ENCODE data around the gene GNAI2. TPM values are rescaled to one million over a fixed set of nuclear protein-coding genes. Genes with fewer than 3 reads are reported as not detected.
A peak's percentile ranks its signal among the peaks of the same experiment; 100 is the strongest.
"Not testable (repeated sequence)": the region's sequence is repeated elsewhere in the genome, so short reads cannot be mapped to it uniquely, and the experiment has no call there.

The GNAI2 gene
- polyA plus RNA-seq, 1 donor from 2014 or later: 689 TPM

DNA sequence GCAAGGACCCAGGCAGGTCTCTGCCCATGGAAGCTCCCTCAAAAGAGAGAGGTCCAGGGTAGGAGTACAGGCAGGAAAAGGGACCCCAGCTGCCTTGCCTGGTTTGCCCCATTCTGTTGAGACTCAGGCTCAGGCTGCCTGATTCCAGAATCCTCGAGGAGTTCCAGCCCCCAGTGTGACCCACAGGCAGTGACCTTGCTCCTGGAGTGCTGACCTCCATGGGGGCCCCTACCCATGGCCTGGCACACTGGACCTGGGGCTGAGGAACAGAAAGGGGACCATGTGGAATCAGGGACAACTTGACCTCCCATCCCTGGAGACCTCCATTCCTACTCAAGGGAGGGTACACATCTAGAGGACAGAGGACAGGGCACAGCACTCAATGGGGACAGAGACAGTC, 29.6 kb downstream of the GNAI2 start:
- Mint-ChIP-seq H3K27ac (peak overlapping the region in 1 of 3 donors; percentile 35), H3K9me3 (no peaks in the 10 kb centered on the region), H3K4me3 (no peak overlapping the region)

DNA sequence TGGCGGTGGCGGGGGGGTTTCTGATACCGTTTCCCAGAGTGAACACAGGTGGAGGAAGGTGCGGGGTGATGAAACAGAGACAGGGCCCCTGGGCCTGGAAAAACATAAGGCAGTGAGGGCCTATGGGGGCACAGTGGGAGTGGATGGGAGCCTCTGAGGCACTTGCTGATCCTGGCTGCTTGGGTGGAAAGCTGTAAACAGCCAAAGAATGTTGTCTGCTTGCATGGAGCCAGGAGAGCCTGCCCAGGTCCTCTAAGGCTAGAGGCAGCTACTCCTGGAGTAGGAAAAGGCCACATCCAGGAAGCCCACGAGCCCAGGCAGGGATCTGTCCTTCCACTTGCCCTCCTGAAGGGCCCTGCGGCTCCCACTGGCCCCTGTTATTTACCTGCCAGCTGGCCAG, 30.0 kb downstream of the GNAI2 start:
- Mint-ChIP-seq H3K4me3 (no peak overlapping the region), H3K36me3 (no peaks in the 10 kb centered on the region), H3K27ac (peak overlapping the region in 1 of 3 donors; percentile 35), H3K9me3 (no peaks in the 10 kb centered on the region), H3K27me3 (peaks cover 2% of the 10 kb centered on the region), H3K4me1 (no peaks in the 10 kb centered on the region)

More for the DNA sequence above, 29.6 kb downstream of the GNAI2 start:
- H3K27me3 Mint-ChIP-seq: peaks cover 2% of the 10 kb centered on the region
- no peaks in the 10 kb centered on the region for H3K36me3 Mint-ChIP-seq
- H3K4me1 Mint-ChIP-seq: no peaks in the 10 kb centered on the region

DNA sequence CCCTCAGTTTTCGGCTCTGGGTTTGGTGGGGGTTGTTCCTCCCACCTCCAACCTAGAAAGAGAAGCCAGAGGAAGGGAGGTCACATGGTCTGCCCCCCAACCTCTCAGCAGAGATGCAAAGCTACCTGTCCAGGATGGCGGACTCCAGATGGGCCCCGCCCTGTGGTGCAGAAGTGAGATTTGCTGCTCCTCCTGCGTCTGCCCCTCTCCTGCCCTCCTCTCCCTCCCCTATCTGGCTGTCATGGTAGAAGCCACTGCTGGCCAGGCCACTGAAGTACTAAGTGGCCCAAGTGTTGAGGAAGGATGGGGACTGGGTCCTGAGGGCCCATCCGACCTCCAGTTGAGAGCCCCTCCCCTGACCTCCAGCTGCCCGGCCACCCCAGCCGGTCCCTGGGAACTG, 30.8 kb downstream of the GNAI2 start:
- Mint-ChIP-seq H3K27ac (no peak overlapping the region), H3K4me3 (no peak overlapping the region), H3K4me1 (peaks cover 0 to 1% (median 0%) of the 10 kb centered on the region in 3 donors), H3K36me3 (no peaks in the 10 kb centered on the region), H3K27me3 (peaks cover 2% of the 10 kb centered on the region), H3K9me3 (no peaks in the 10 kb centered on the region)

DNA sequence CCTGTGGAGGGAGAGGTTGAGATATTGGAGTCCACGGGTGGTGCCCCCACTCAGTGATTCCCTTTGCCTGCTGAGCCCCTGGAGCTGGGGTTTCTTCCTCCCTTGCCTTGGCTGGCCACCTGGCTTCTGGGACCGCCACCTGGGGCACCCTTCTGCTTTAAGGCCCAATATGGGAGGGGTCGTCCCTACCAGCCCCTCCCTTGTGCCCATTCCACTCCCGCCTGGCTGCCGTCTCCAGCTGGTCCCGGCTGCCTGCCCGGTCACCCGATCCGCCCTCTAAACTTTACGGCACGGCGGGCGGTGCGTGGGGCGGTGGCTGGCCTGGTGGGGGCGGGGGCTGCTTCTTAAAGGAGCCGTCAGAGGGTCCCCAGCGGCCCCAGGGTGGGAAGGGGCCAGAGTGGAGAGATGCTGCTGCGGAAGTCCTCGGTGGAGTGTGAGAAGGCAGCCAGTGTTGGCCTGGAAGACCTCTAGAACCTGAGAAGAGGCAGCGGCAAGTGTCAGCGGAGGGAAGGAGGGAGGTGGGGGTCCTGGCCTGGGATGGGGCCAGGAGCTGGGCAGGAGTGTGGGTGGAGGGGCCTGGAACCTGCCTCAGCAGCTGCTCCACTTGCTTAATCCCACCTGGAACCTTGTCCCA, 31.4 kb downstream of the GNAI2 start:
- Mint-ChIP-seq H3K27ac (no peak overlapping the region), H3K36me3 (no peaks in the 10 kb centered on the region), H3K9me3 (no peaks in the 10 kb centered on the region), H3K4me1 (peaks cover 0 to 4% (median 0%) of the 10 kb centered on the region in 3 donors), H3K27me3 (peaks cover 2% of the 10 kb centered on the region), H3K4me3 (no peak overlapping the region)

DNA sequence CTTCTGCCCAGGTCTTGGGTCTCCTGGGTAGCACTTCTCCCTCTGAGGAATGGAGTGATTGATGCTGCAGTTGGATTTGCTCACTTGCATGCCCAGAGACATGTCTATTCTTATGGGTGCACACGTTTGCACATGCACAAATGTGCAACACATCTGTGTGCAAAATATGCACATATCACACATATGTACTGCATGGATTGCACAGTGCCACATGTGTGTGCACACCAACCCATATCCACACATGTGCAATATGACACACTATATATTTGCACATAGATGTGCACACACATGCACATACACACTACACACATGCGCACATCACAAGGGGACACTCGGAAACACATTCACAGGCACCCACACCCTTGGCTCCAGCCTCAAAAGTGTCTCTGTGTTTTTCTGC, 32.3 kb downstream of the GNAI2 start:
- H3K27me3 Mint-ChIP-seq: peaks cover 6% of the 10 kb centered on the region
- no peaks in the 10 kb centered on the region for H3K9me3 Mint-ChIP-seq
- H3K4me1 Mint-ChIP-seq: peaks cover 4 to 10% (median 5%) of the 10 kb centered on the region in 3 donors
- H3K36me3 Mint-ChIP-seq: no peaks in the 10 kb centered on the region
- H3K4me3 Mint-ChIP-seq: no peak overlapping the region
- no peak overlapping the region for H3K27ac Mint-ChIP-seq

DNA sequence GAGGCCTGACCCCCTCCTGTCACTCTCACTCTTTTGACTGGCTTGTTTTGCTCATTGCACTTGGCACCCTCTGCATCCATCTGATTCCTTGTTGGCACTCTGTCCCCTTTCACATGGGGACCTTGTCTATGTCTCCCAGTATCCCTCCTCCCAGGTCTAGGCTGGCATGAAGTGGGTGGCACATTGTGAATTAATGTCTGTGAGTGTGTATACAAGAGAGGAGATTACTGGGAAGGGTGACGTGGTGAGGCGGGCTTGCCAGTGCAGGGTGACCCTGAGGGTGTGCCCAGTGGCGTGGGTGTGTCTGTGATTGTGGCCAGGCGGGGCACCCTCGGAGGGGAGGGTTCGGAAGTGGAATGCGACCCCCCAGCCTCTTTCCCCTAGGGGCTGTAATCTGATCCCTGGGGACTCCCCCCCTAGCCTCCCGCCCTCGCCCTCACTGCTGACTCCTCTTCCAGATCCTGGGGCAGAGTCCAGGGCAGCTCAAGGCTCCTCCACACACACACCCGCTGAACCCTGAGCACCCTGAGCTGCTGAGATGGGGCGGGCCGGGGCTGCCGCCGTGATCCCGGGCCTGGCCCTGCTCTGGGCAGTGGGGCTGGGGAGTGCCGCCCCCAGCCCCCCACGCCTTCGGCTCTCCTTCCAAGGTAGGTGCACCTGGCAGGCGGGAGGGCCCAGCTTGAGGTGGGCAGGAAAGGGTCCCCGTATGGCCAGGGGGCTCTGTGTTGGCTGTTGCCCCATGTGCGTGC, 32.9 kb downstream of the GNAI2 start, which contains the start of gene SEMA3B:
TSS of gene SEMA3B (plus strand) at position 445 of the 749 bp plus-strand sequence. CDS start at position 539, 94 bp downstream.
- peak within 1 kb of the TSS in 2 of 3 donors; percentile 25 to 61 for H3K27ac Mint-ChIP-seq
- no peak within 1 kb of the TSS for H3K4me3 Mint-ChIP-seq
- H3K36me3 Mint-ChIP-seq: no peaks in the 10 kb centered on the region
- H3K9me3 Mint-ChIP-seq: no peaks in the 10 kb centered on the region
- peaks cover 8% of the 10 kb centered on the region for H3K27me3 Mint-ChIP-seq
- H3K4me1 Mint-ChIP-seq: peaks cover 5 to 11% (median 5%) of the 10 kb centered on the region in 3 donors

DNA sequence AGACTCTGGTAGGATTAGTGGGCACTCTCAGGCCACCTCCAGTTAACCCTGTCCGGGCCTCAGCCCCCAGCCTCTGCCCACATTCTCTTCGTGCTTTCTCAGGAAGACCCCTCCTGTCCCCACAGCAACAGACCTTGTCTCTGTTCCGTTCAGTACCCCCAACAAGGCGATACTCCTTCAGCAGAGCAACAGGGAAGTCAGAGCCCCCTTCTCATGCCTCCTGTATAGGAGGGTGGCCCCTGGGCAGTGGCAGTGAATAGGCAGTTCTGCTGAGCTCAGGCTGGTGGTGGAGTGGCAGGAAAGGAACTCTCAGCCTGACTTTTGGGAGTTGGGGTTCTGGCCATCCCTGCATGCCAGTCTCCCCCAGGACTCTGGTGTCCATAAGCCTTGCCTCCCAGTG, 33.5 kb downstream of the GNAI2 start:
- Mint-ChIP-seq H3K27me3 (peaks cover 13% of the 10 kb centered on the region), H3K4me1 (peaks cover 9 to 15% (median 11%) of the 10 kb centered on the region in 3 donors), H3K36me3 (no peaks in the 10 kb centered on the region), H3K27ac (peak overlapping the region in 2 of 3 donors; percentile 25 to 61), H3K9me3 (no peaks in the 10 kb centered on the region), H3K4me3 (no peak overlapping the region)

DNA sequence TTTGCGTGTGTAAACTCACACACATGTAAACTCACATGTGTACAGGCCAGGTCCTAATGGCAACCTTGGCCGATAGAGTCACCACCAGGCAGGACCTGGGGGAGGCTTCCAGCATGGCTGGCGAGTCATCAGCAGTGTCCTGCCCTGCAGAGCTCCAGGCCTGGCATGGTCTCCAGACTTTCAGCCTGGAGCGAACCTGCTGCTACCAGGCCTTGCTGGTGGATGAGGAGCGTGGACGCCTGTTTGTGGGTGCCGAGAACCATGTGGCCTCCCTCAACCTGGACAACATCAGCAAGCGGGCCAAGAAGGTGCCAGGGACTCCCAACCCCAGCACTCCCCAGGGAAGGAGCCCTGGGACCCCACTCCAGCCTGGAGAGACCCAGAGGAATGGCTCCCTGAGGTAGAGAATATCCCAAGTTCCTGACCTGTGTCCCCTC, 34.0 kb downstream of the GNAI2 start:
- no peak overlapping the region for H3K4me3 Mint-ChIP-seq
- no peak overlapping the region for H3K27ac Mint-ChIP-seq
- H3K4me1 Mint-ChIP-seq: peaks cover 11 to 16% (median 12%) of the 10 kb centered on the region in 3 donors
- H3K27me3 Mint-ChIP-seq: peaks cover 16% of the 10 kb centered on the region
- no peaks in the 10 kb centered on the region for H3K9me3 Mint-ChIP-seq
- H3K36me3 Mint-ChIP-seq: no peaks in the 10 kb centered on the region

DNA sequence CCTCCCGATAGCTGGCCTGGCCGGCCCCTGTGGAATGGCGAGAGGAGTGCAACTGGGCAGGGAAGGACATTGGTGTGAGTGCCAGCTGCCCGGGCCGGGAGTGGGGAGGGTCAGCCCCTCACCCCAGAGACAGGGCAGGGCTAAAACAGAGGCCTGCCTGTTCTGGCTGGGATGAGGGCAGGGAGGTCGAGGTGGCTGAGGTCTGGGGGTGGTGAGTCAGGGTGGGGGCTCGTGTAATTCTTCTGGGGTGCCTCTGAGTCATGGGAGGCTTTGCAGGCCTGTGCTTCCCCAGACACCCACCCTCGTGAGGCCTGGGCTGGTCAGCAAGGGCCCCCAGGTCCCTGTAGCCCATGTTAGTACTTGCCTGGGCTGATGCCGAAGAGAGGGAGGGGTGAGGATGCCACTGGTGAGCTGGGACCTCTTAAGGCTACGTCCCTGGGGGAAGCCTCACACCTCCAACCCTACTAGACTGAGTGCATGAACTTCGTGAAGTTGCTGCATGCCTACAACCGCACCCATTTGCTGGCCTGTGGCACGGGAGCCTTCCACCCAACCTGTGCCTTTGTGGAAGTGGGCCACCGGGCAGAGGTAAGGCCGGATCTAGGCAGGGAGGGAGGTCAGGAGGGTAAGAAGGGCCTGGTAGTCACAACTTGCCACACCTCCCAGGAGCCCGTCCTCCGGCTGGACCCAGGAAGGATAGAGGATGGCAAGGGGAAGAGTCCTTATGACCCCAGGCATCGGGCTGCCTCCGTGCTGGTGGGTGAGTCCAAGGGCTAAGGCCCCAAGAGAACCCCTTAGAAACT, 34.6 kb downstream of the GNAI2 start:
- H3K9me3 Mint-ChIP-seq: no peaks in the 10 kb centered on the region
- no peaks in the 10 kb centered on the region for H3K36me3 Mint-ChIP-seq
- no peak overlapping the region for H3K27ac Mint-ChIP-seq
- peaks cover 23% of the 10 kb centered on the region for H3K27me3 Mint-ChIP-seq
- peaks cover 12 to 16% (median 13%) of the 10 kb centered on the region in 3 donors for H3K4me1 Mint-ChIP-seq
- no peak overlapping the region for H3K4me3 Mint-ChIP-seq

DNA sequence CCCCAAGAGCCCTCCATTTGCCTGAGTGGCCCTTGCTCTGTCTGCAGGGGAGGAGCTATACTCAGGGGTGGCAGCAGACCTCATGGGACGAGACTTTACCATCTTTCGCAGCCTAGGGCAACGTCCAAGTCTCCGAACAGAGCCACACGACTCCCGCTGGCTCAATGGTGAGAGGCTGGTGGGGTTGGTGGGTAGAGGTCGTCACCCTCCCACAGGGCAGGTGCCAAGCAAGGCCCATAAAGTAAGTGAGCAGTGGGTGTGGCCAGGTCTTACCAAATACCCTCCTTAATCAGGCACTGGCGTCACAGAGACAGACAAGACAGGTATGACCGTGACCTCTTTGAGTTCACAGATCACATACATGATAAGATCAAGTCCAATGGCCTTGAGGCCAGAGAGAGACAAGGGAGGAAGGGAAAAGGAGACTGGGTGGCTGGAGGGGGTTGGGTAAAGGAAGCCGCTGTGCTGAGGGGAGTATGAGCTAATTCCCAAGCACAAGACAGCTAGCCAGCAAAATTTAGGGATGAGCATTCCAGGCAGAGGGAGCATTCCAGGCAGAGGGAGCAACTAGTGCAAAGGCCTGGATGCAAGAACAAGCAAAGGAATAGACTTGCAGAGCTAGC, 35.4 kb downstream of the GNAI2 start:
- Mint-ChIP-seq H3K4me1 (peaks cover 12 to 19% (median 16%) of the 10 kb centered on the region in 3 donors), H3K4me3 (peak overlapping the region in 2 of 4 donors; percentile 18 to 21), H3K27me3 (peaks cover 27% of the 10 kb centered on the region), H3K9me3 (no peaks in the 10 kb centered on the region), H3K27ac (peak overlapping the region in 1 of 3 donors; percentile 13), H3K36me3 (no peaks in the 10 kb centered on the region)

DNA sequence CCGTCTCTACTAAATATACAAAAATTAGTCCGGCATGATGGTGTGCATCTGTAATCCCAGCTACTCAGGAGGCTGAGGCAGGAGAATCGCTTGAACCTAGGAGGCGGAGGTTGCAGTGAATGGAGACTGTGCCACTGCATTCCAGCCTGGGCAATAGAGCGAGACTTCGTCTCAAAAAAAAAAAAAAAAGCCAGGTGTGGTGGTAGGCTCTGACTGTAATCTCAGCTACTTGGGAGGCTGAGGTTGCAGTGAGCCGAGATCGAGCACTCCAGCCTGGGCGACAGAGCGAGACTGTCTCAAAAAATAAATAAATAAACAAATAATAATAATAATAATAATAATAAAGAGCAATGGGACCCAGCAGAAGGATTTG, 36.5 kb downstream of the GNAI2 start:
- H3K36me3 Mint-ChIP-seq, H3K9me3 Mint-ChIP-seq: not testable (repeated sequence)
- peak overlapping the region in 2 of 3 donors; percentile 88 to 96 for H3K27ac Mint-ChIP-seq
- H3K27me3 Mint-ChIP-seq: peaks cover 29% of the 10 kb centered on the region
- peaks cover 12 to 19% (median 16%) of the 10 kb centered on the region in 3 donors for H3K4me1 Mint-ChIP-seq
- peak overlapping the region in 1 of 4 donors; percentile 50 for H3K4me3 Mint-ChIP-seq

DNA sequence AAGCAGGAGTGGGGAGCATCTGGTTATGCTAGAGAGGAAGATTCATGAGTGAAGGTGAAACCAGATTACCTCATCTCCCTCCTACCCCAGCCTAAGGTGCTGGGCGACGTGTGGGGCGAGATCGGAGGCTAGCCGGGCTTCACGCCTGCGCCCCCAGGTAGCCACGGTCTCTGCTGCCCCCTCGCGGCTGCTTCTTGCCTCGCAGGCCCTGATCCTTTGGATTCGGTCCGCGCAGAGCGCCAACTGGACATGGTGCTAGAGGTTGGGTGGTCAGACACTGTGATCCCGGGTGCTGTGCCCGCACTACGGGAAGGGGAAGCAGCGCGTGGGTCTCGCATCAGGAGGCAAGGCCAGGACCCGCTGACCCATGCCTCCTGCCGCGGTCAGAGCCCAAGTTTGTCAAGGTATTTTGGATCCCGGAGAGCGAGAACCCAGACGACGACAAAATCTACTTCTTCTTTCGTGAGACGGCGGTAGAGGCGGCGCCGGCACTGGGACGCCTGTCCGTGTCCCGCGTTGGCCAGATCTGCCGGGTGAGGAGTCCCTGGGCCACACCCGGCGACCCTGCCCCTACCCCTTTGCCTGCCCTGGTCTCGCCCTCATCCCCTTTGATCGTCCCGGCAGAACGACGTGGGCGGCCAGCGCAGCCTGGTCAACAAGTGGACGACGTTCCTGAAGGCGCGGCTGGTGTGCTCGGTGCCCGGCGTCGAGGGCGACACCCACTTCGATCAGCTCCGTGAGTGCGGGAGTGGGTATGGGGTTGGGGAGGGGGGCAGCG, 37.1 kb downstream of the GNAI2 start:
- Mint-ChIP-seq H3K36me3 (no peaks in the 10 kb centered on the region), H3K9me3 (no peaks in the 10 kb centered on the region), H3K27me3 (peaks cover 31% of the 10 kb centered on the region), H3K4me1 (peaks cover 12 to 19% (median 16%) of the 10 kb centered on the region in 3 donors), H3K27ac (peak overlapping the region in 2 of 3 donors; percentile 88 to 96), H3K4me3 (peak overlapping the region; percentile 50 to 95 (median 78))

DNA sequence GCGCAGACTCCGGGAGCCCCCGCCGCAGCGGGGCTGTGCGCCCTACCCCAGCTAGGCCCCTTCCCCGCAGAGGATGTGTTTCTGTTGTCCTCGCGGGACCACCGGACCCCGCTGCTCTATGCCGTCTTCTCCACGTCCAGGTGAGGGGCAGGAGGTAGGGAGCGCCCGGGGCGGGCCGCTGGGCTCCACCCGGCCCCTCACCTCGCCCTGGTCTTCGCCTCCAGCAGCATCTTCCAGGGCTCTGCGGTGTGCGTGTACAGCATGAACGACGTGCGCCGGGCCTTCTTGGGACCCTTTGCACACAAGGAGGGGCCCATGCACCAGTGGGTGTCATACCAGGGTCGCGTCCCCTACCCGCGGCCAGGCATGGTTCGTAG, 37.7 kb downstream of the GNAI2 start:
- Mint-ChIP-seq H3K27ac (peak overlapping the region in 2 of 3 donors; percentile 69 to 92), H3K4me1 (peaks cover 12 to 19% (median 16%) of the 10 kb centered on the region in 3 donors), H3K27me3 (peaks cover 31% of the 10 kb centered on the region), H3K4me3 (no peak overlapping the region), H3K9me3 (no peaks in the 10 kb centered on the region), H3K36me3 (no peaks in the 10 kb centered on the region)

Data from IgD-negative memory B cell (primary cell).